DMS79 (cell line): ENCODE measurements around the gene TMEM144.
"Not testable (repeated sequence)": the region's sequence is repeated elsewhere in the genome, so short reads cannot be mapped to it uniquely, and the experiment has no call there.

Experiments used
- DNase-seq: peaks from one replicate; lab custom pipeline; 2025; lab: John Stamatoyannopoulos, UW

The TMEM144 gene

DNA sequence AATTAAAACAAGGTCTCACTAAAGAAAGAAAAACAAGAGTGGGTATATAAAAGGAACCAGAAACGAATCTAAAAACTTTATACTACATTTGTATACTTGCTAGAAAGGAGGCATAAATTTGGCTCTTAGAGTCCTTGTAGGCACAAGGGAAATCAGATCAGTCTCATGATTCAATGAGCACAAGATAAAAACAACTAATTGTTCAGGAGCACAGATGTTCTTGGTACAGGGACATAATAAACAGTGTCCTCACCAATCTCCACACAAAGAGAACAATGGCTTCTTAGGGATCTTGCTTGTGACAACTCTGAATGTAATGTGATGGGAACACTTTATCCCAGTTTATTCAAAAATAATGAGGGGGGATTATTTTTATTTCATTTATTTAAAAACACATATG is 28.3 kb downstream of the TMEM144 start:
- no peak for DNase-seq

DNA sequence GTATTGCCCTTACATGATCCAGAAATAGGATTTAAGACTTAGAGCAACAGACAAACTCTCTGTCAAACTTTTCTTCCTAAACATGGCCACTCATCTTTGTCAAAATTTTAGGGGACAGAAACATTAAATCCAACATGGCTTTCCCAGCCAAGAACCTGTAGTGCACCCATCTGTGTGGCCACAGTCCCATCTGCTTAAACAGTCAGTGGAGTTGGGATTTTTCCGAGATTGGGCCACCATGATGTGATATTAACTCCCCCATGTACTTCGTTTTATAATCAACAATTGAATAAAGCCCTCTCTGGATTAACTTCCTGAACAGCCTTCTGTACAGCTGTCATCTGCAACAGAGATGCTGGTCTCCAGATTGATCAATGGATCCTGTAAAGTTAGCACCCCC is 28.9 kb downstream of the TMEM144 start:
- no peak for DNase-seq

DNA sequence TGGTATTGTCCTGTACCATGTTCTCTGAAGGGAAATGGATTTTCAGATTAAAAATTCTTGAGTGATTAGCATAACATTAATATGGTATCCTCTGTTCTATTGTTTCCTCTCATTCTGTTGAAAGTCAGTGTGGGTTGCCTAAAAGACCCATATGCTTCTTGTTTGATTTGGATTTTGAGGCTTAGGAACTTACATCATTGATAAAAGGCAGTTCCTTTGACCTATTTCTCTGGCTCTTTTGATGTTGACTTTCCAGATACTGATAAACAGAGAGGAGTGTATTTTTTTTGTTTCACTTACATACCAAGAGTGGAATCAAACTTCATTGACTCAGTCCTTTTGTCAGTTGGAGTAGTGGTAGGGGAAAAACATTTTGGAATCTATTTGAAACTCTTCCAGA is 32.8 kb downstream of the TMEM144 start:
- DNase-seq = no peak

DNA sequence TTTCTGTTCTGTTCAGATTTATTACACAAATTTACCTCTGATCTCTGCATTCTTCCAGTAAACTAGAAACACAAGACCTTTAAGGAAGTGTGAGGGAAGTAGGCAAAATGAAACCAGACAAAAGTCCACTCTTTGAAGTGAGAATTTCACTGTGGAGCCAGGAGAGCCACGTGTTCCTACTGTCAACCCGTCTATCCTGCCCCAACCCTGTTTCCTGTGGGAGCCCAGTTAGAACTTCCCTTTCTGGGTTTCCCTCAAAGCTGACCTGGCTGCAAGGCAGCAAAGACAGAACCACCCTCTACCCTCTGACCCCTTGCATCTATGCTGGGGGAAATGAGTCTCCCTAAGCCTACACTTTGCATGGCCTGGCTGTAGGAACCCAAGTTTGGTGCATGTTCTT is 40.0 kb downstream of the TMEM144 start:
- DNase-seq = no peak

DNA sequence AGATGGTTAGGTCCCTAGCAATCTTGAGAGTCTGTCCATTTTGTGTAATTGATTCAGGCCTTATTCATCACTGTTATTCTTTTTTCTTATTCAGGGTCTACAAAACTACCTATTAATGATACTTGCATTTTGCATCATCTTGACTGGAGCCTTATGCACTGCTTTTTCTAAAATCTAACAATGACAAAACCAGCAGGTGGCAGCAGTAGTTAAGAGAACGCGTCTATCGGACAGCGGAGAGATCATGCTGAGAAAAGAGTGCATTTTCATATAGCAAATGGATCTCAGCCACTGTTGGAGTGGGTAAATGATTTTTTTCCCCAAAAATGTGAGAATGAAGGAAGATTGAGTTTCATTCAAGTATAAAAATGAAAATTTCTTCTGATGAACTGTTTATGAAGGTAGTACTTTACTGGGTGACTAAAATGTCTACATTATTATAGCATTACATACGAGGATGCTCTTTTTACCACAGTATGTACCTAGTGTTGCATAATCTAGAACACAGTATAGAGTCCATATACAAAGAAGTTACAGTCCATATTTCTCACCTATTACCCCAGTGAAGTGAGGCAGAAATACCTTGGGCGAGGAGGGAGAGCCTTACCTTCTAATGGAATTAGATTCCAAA is 43.2 kb downstream of the TMEM144 start:
- no peak for DNase-seq

DNA sequence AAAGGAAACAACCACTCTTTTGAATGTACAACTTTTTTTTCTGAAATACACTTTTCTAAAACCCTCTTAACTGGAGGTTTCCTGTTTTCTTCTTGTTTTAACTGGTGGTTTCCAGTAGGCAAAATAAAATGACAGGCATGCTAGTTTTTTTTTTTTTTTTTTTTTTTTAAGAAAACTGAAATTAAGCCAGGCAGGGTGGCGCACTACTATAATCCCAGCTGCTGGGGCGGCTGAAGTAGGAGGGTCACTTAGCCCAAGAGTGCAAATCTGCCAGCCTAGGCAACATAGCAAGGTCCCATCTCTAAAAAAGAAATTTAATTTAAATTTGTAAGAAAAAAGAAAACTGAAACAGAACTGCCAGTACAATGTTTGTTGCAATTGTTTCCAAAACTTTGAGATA is 44.0 kb downstream of the TMEM144 start:
- no peak for DNase-seq

DNA sequence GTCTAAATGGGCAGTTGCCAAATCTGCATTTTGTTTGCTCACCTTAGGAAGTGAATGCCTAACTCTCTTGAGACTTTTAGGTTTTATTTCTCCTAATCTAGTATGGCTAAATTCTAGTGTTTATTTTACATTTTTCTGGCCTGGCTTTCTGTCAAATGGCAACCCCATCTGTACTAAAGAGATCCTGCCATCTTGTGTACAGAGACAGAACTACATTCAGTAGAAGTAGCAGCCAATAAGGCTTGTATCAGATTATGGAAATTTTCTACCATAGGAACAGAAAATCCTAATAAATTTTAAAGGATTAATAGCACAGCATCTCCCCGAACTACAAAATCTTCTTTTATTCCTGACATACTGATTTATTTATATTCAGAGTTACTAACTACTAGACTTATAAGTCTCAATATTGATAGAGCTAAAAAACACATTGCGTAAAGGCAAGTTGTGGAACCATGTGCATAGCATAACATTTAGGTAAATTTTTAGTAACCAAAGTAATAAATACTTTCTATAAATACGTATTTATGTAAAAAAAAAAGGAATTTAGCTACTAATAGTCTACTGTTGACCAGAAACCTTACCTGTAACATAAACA is 45.5 kb downstream of the TMEM144 start:
- DNase-seq = no peak

DNA sequence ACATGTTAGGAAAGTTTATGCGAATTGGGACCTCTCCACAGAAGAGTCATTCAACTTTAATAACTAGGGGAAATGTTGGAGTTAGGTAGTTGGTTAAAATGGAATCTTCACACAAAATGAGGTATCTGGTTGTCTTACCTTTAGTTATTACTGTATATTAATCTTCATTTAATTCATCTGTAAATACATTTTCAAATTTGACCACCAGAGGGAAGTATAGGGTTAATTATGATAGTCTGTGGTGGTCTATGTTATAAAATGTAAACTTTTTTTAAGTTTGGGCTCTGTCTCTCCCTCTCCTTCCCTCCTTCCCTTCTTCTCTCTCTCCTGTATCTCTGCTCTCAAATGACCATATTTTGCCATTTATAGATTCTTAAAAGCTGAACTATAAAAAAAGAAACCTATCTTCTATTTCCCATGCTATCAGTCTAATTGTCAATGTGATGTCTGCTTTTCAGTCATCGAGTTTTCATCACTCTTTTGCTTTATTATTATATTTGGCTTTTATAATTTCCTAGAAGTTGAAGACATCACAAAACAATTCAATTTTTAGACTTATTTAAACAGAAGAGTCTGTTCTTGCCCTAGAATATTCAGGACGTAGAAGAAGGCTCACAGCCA is 49.8 kb downstream of the TMEM144 start:
- no peak for DNase-seq

DNA sequence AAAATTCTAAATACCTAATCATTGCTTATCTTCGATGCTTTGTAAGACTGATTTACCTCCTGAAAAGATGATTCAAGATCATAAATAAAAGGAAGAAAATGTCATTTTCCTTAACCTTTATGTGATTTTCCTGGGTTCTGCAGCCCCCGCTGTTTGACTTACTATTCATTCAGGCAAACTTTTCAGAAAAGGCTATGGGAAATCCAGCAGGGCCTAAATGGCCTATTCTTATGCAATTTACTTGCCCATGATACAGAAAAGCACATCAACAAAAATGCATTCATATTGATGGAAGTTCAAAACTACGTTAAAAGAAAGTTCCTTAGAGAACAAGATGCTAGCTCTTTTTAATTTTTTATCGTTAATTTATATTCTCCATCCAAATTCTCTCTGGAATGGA is 51.2 kb downstream of the TMEM144 start:
- DNase-seq = no peak

DNA sequence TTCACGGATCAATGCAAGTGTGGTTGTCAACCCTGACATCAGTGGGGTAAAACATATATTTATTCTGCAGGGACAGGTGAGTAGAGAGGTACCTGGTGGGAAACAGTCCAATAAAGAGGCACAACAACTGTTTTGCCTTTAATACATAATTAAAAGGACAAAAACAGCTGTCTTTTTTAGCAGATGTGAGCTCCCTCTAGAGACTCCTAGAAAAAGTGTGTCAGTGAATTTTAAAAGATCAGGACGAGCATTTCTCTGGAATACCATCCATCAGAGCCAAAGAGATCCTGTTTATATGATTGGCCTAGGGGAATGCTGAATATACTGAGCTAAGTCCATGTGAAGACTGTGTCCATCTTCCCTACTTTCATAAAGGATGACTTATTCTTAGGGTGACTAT is 58.3 kb downstream of the TMEM144 start:
- DNase-seq = no peak

DNA sequence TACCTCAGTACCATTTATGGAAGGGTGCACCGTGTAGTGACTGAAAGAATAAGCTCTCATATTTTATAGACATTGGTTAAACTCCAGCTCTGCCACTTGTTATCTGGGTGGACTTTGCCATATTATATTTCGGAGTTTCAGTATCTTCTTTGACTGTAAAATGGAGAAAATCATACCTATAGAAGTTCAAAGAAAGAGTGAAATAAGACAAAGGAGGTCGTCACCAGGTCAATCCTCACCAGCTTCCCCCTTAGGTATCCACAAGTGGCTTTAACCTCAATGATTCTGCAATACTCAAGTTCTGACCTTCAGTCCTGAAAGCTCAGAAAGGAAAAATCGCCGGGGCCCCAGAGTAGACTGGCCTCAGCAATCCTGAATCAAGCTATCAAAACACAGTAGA is 64.3 kb downstream of the TMEM144 start:
- no peak for DNase-seq

DNA sequence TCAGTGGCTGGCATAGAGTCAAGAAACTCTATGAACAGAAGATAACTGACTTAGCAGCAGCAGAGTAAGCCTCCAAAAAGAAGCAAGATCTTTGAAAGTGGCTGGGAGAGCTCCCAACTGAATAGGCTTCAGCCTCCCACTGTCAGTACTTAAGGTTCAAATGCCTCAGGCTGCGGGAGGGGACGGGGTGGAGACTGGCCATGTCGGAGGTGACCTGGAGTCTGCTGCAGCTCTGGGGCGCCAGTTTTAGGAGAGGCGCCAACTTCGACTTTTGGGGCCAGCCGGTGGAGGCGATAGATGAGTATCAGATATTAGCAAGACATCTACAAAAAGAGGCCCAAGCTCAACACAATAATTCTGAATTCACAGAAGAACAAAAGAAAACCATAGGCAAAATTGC is 67.3 kb downstream of the TMEM144 start:
- DNase-seq = no peak

DNA sequence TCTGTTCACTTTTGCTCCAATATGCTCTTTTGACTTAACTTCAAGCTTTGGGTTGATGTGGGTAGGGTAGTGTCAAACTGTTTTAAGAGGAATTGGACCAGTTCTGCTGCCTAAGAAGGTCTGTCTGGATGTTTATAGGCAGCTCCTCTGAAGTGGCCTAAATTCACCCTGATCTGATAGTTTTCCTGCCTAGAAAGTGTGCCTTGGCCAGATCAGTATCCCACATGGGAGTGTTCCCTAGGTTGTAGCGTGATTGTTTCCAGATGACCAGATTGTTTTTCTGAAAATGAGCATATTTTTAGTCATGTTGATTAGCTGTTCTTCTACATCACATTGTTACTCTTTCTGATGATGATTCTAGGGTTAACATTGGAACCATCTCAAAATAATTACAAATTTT is 68.8 kb downstream of the TMEM144 start:
- not testable (repeated sequence) for DNase-seq

DNA sequence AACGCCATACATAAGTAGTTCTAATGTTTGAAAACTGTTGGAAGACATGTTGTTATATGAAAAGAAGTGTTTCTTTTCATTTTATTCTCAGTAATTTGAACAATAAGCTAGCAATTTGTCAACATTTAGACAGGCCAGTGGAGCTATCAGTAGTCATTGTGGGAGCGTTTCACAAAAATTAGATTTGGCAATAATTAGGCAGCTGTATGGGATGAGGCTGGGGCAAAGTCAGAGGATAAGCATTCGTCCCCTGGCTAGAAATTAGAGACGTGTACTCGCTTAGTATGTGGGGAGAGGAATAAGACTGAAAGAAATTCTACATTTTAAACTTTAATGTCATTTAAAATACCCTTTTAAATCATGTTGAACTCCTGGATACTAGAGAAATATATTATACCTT is 70.6 kb downstream of the TMEM144 start:
- no peak for DNase-seq

DNA sequence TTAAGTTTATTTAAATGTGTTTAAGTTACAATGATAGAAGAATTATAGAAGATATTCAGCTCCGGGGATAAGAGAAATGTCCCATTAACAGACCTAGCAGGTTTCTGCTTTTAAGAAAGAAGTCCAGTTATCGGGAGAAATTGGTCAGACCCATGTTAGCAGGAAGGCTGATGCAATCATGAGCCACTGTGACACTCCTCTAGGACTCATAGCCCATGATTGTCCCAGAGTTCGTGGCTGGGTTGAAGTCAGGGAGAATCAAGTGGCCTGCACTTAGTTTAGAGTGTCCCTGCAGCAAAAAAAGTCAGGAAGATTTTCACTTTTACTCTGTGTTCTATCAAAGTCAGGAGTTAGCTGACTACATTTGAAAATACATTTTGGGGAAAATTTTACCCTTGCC is 72.0 kb downstream of the TMEM144 start:
- no peak for DNase-seq

DNA sequence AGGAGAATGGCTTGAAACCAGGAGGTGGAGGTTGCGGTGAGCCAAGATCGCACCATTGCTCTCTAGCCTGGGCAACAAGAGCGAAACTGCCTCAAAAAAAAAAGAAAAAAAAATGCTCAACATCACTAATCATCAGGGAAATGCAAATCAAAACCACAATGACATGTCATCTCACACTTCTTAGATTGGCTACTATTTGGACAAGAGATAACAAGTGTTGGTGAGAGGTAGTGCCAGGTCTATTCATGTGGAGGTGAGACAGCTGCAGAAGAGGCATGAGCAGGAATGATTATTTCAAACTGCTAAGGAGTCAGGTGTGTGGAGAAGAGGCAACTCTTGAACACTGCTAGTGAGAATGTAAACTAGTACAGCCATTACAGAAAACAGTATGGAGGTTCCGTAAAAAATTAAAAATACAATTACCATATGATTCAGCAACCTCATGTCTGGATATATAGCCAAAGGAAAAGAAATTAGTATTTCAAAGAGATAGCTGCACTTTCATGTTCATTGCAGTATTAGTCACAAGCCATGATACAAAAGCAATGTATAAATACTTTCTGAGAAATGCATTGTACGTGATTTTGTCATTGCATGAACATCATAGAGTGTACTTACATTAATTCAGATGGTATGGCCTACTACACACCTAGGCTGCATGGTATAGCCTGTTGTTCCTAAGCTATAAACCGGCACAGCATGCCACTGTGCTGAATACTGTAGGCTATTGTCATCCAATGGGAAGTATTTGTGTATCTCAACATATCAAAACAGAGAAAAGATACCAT is 75.3 kb downstream of the TMEM144 start:
- no peak for DNase-seq

DNA sequence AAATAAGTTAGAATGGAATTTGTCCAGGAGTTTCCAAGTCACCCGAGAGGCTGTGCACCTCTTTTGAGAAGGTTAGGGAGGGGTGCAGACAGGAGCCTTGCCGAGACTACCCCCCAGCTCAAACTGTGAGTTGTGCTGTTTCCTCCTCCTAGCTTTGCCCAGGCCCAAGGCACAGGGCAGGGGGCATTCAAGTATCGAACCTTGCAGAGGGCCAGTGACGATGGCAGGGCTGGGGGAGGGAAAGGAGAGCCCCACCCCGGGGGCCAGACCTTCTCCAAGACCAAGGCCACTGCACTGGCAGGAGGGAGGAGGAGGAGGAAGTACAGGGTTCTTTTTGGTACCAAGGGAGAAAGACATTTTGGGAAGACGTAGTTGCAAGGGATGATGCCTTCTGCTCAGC is 80.6 kb downstream of the TMEM144 start:
- DNase-seq = no peak

DNA sequence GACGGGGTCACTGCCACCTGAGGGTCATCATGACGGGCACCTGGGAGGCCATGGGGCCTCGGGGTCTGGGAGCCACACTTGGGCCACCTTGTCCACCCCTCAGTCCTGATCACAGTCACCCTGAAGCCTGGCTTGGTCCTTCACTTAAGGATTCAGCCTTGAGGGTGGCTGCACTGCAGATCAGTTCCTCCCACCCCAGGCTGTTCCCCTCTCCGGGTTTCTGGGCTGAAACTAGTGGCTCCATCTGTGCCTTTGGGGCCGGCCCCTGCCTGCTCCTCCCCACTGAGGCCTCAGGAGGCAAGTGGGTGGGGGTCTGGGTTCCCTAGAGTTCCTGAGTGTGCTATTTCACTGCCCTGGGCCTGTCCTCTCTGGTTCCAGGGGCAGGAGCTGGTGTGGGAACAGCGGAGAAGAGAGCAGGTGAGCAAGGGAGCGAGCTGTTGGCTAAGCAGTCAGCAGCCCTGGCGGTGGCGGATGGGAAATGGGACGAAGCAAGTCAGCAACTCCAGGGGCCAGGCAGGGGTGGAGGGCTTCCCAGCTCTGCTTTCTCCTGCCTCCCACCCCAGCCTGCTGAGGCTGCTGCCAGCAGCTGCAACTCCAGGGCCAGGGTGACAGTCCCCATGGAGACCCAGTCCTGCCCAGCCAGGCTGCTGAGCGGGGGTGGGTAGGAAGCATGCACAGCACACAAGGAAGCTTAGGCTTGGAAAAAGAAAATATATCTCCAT is 81.2 kb downstream of the TMEM144 start:
- no peak for DNase-seq

DNA sequence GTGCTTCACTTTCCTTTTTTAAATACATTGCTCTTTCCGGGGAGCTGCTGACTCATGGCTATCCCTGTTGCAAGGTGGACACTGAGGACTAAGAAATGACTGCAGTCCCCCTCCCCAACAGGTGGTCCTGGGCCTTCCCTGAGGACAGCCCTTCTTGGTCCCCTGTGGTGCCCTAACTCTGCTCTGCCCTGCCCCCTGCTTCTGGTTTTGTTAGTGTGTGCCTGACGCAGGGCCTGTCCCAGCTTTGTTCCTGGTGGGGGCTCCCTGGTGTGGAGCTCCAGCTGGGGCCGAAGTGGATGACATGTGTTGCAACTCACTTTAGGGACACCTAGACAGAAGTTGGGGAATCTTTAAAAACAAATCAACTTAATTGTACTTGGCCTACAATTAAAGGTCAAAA is 81.9 kb downstream of the TMEM144 start:
- DNase-seq = no peak

DNA sequence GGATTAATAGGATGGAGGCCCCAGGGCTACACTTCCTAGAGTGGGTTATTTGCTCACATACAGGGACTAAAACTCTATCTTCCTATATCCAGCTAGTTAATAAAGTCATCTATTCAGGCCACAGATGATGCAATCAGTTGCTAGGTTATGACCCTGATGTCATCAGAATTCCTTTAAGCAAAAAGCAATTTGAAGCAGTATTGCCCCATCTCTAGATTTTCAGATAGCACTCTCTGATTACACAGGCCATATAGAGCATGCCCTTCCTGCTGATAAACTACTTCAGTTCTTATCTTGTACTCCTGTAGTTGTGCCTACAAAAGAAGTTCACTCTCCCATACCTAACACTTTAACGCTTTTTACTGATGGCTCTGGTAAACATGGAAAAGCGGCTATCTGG is 84.8 kb downstream of the TMEM144 start:
- no peak for DNase-seq

DNA sequence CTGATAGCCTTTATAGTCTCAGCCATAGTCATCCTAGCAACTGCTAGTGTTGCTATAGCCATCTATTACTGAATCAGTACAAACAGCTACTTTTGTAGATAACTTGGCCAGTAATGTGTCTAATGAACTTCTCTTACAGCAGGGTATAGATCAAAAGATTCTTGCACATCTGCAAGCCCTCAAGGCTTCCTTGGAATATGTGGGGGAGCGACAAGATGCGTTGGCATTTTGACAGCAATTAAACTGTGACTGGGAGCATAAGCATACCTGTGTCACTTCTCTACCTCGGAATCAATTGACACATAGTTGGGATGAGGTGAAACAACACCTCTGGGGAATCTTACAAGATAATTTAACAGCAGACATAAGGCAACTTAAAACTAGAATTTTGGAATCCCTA is 87.6 kb downstream of the TMEM144 start:
- DNase-seq = no peak

DNA sequence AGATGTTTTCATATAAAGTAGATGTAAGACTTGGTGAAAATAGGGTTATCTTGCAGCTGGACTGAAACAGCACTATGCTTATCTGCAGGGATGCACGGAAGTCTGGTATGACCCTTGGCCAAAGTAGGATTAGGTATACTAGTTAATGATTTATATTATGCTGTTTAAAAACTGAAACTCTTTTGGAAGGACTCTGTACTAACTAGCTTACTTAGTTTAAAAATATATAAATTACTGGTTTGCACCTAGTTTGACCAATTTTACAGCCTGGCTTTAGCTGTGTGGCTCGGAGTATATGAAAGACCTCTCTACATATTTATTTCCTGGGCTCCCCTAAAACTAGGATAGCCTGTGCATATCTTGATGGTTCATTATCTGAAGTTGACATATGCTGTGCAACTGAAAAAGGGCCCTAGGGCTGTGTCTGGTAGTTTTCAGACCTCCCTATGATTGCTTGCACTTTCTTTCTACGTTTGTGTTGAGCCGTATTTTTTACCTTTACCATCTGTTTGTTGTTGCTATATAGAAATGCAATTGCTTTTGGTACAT is 89.2 kb downstream of the TMEM144 start:
- DNase-seq = no peak
